GM12865 (cell line): ENCODE data around the gene TTC1.
A peak's percentile ranks its signal among the peaks of the same experiment; 100 is the strongest.
"Not testable (repeated sequence)": the region's sequence is repeated elsewhere in the genome, so short reads cannot be mapped to it uniquely, and the experiment has no call there.

Source experiments
- DNase-seq: peaks from one replicate; pipeline ENCODE4 v3.0.0; 2010; ENCODE audit warnings: low read depth
- H3K4me3 ChIP-seq: 2 replicates; pipeline ENCODE4 v1.5.1; 2011; ENCODE audit warnings: mild to moderate bottlenecking, low read depth, low read length, control low read depth
- CTCF ChIP-seq: IDR thresholded peaks from 2 replicates; pipeline ENCODE4 v1.5.1; 2011; ENCODE audit warnings: low read length, control low read depth, low read depth, inconsistent platforms; ENCODE audit not compliant: insufficient read depth; ENCODE audit errors: missing control alignments

The TTC1 gene

DNA sequence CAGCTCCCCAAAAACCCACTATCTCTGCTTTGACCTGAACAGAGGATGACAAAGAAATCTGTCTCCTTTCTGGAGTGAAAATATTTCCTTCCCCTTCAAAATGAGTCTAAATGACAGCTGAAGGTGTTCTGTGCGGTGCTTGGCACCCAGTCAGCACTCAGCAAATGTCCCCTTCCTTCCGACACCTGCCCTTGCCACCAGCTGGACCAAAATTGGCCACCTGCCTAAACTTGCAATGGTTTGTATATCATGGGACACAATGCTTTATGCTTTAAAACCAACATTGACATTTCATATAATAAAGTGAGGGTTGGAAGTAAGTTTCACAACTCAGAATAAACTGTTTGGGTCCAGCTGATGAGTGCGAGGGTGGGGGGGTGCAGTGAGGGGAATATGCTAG lies 7.5 kb upstream of the TTC1 start:
- no peak for DNase-seq
- H3K4me3 ChIP-seq, result no peak overlapping the region
- no peak for TF ChIP-seq CTCF

GRCh38 chr5:160007514-160007913 lies 1.4 kb upstream of the TTC1 start:
- no peak for DNase-seq
- no peak for TF ChIP-seq CTCF

DNA sequence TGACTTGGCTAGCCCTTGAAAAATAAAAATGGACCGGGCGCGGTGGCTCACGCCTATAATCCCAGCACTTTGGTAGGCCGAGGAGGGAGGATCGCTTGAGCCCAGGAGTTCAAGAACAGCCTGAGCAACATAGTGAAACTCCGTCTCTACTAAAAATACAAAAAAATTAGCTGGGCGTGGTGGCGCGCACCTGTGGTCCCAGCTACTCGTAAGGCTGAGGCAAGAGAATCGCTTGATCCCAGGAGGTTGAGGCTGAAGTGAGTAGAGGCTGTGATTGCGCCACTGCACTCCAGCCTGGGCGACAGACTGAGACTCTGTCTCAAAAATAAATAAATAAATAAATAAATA lies 436 bp upstream of the TTC1 start:
- H3K4me3 ChIP-seq, DNase-seq: not testable (repeated sequence)

More at GRCh38 chr5:160007514-160007913, 1.4 kb upstream of the TTC1 start:
- H3K4me3 ChIP-seq, result no peak overlapping the region

DNA sequence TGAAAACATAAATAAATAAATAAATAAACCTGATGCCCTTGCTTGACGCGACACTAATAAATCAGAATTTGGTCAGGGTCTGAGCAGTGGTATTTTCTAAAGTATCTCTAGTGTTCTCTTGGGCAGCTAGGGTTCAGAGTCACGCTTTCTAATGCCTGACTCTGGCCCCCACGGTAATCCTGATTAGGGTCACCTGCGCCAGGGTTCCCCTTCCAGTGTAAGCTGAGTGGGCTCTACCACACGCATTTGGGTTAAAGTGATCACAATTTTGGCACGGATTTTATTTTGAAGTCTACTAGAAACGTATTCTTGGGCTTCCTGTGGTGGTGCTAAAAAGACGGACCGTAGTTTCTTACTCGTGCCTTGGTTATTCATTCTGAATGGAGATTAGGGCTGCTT lies 651 bp downstream of the TTC1 start:
- no peak for DNase-seq
- peak overlapping the region; percentile 88 for H3K4me3 ChIP-seq
- TF ChIP-seq CTCF, result no peak

- no peak for DNase-seq
- no peak for TF ChIP-seq CTCF
- no peak overlapping the region for H3K4me3 ChIP-seq
These were observed 2.5 kb downstream of the TTC1 start for GRCh38 chr5:160011471-160011870.

DNA sequence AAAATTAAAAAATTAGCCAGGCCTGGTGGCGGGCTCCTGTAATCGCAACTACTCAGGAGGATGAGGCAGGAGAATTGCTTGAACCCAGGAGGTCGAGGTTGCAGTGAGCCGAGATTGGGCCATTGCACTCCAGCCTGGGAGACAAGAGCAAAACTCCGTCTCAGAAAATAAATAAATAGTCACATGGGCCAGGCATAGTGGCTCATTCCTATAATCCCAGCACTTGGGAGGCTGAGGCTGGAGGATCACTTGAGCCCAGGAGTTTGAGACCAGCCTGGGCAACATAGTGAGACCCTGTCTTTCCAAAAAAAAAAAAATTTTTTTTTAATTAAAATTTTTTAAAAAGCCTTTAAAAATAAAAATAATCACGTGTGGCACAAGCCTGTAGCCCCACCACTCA lies 5.3 kb downstream of the TTC1 start:
- H3K4me3 ChIP-seq, DNase-seq: not testable (repeated sequence)

DNA sequence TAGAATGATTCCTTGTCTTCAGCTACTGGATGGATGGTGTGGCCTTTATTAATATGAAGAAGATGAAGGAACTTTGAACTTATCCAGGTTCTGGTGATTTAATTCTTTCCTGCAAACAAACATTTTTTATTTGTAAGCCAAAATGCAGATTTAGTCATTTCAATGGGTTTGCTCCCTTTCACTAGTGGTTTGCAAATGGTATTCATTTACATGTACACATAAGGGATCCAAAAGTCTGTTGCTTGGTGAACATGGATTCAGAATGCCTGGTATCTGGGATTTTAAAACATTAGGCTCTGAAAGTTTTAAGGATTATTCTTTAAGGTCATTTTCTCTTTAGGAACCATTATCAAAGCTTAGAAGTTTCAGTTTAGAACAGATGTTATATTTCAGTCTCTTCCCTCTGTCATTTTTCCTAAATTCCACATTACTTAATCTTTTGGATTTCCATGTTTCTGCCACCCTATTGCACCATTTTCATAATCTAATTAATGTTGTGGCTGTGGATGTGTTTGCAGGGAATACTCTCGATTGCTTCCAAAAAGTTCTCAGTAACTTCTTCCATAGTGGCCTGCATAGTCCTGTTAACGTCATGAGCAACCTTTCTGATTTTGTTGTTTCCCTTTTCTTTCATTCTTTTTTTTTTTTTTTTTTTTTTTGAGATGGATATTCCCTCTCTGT lies 10.1 kb downstream of the TTC1 start:
- TF ChIP-seq CTCF, result no peak
- no peak for DNase-seq
- no peak overlapping the region for H3K4me3 ChIP-seq

DNA sequence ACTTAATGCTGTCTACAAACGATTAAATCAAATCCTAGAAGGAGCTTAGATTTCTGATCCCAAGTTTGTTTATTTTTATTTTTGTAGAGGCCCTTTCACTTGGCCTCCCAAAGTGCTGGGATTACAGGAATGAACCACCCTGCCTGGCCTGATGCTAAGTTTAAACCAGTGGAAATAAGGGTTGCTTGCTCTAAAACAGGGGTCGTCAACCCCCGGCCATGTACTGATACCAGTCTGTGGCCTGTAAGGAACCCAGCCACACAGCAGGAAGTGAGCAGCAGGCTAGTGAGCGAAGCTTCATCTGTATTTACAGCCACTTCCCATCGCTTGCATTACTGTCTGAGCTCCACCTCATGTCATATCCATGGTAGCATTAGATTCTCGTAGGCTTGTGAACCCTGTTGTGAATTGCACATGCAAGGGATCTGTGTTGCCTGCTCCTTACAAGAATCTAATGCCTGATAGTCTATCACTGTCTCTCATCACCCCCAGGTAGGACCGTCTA lies 11.4 kb downstream of the TTC1 start:
- no peak for DNase-seq
- H3K4me3 ChIP-seq, result no peak overlapping the region
- TF ChIP-seq CTCF, result no peak
